Nephron progenitor cell (in vitro differentiated cells): ENCODE data around the gene WASF2.

Experiments used
- DNase-seq: peaks from one replicate; pipeline ENCODE4 v3.0.0; 2021
- H3K27ac Mint-ChIP-seq: 2 replicates; pipeline ENCODE4 v1.8.0; 2021; ENCODE audit warnings: mild to moderate bottlenecking, moderate library complexity, mixed read lengths
- H3K27me3 Mint-ChIP-seq: 2 replicates; pipeline ENCODE4 v1.8.0; 2021; ENCODE audit warnings: mild to moderate bottlenecking, low read depth, mixed read lengths; ENCODE audit not compliant: poor library complexity
- H3K36me3 Mint-ChIP-seq: 2 replicates; pipeline ENCODE4 v1.8.0; 2021; ENCODE audit warnings: low read depth, mixed read lengths
- H3K4me1 Mint-ChIP-seq: 2 replicates; pipeline ENCODE4 v1.8.0; 2021; ENCODE audit warnings: mixed read lengths
- H3K4me3 Mint-ChIP-seq: 2 replicates; pipeline ENCODE4 v1.8.0; 2021; ENCODE audit warnings: mild to moderate bottlenecking, moderate library complexity, mixed read lengths
- H3K9me3 Mint-ChIP-seq: 2 replicates; pipeline ENCODE4 v1.8.0; 2021; ENCODE audit warnings: mild to moderate bottlenecking, moderate library complexity, mixed read lengths
- CTCF ChIP-seq: fragments of 200-600 bp; sonication (generic); IDR thresholded peaks from 2 replicates; pipeline ENCODE4 v1.5.0; 2021; ENCODE audit warnings: antibody characterized with exemption

Gene WASF2

GRCh38 chr1:27521861-27522431, 32.0 kb upstream of the WASF2 start:
- no peak for TF ChIP-seq CTCF
- H3K9me3 Mint-ChIP-seq: no peaks in the 10 kb centered on the region
- peaks cover 96% of the 10 kb centered on the region for H3K4me1 Mint-ChIP-seq
- no peaks in the 10 kb centered on the region for H3K36me3 Mint-ChIP-seq
- H3K27ac Mint-ChIP-seq: peak overlapping the region; percentile 93
- H3K27me3 Mint-ChIP-seq: peaks cover 4% of the 10 kb centered on the region
- no peak for DNase-seq
- H3K4me3 Mint-ChIP-seq: peak overlapping the region; percentile 11

- no peaks in the 10 kb centered on the region for H3K36me3 Mint-ChIP-seq
- H3K9me3 Mint-ChIP-seq: no peaks in the 10 kb centered on the region
- DNase-seq: no peak
- peak overlapping the region; percentile 93 for H3K27ac Mint-ChIP-seq
- H3K4me3 Mint-ChIP-seq: no peak overlapping the region
- no peak for TF ChIP-seq CTCF
- H3K4me1 Mint-ChIP-seq: peaks cover 96% of the 10 kb centered on the region
- H3K27me3 Mint-ChIP-seq: peaks cover 4% of the 10 kb centered on the region
Observed at GRCh38 chr1:27521336-27521831, 31.4 kb upstream of the WASF2 start.

DNA sequence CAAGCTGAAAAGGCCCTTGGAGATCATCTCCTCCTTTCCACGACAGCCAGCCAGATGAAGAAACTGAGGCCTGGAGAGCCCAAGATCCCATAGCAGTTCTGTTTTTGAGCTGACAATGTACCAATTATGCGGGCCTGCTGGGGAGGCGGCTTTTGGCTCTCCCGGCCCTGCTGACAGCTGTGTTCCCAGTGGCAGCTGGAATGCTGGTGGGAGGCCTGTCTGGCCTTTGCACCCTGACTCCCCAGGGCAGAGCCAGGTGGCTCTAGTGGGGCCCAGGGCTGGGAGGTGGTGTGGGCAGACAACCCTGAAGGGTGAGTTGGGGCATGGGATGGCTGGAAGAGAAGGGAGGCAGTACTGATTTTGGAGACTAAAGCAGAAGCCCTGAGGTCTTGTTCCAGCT, 30.7 kb upstream of the WASF2 start:
- Mint-ChIP-seq H3K27me3 (peaks cover 4% of the 10 kb centered on the region), H3K9me3 (no peaks in the 10 kb centered on the region), H3K4me3 (no peak overlapping the region), H3K27ac (peak overlapping the region; percentile 85), H3K4me1 (peaks cover 96% of the 10 kb centered on the region), H3K36me3 (no peaks in the 10 kb centered on the region)
- TF ChIP-seq CTCF: no peak
- DNase-seq: no peak

GRCh38 chr1:27519331-27520258, 29.6 kb upstream of the WASF2 start:
- Mint-ChIP-seq H3K36me3 (no peaks in the 10 kb centered on the region), H3K9me3 (no peaks in the 10 kb centered on the region), H3K4me3 (peak overlapping the region; percentile 52), H3K27me3 (peaks cover 4% of the 10 kb centered on the region), H3K4me1 (peaks cover 93% of the 10 kb centered on the region), H3K27ac (no peak overlapping the region)
- TF ChIP-seq CTCF: no peak
- peak; percentile 73 for DNase-seq

DNA sequence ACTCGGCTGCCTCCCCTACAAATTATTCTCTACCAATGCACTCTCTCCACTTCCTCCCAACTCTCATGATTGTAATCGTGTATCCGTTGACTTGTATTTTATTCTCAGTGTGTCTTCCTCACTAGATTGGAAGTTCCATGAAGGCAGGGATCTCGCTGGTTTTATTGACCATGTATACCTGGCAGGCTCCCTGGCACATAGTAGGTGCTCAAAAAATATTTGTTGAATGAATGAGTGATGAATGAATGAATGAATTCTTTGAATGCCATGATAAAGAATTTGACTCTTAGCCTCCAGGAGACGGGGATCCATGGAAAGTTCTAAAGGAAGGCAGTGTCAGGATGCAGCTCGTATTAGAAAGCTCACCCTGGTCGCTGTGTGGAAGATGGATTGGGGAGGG, 28.8 kb upstream of the WASF2 start:
- Mint-ChIP-seq H3K36me3 (no peaks in the 10 kb centered on the region), H3K27ac (peak overlapping the region; percentile 91), H3K4me1 (peaks cover 92% of the 10 kb centered on the region), H3K27me3 (no peaks in the 10 kb centered on the region), H3K4me3 (peak overlapping the region; percentile 41), H3K9me3 (no peaks in the 10 kb centered on the region)
- TF ChIP-seq CTCF: no peak
- DNase-seq: no peak
